Liver (tissue), 5 donors: Measurements from ENCODE around the gene RHOU. TPM values are rescaled to one million over a fixed set of nuclear protein-coding genes. Genes with fewer than 3 reads are reported as not detected.

Source experiments
- NR2F2 ChIP-seq: IDR thresholded peaks from 2 replicates; pipeline ENCODE4 v1.6.1; 2016; ENCODE audit warnings: antibody characterized with exemption
- REST ChIP-seq: IDR thresholded peaks from 2 replicates; pipeline ENCODE4 v1.6.1; 2016; ENCODE audit warnings: antibody characterized with exemption, mild to moderate bottlenecking
- polyA plus RNA-seq, 2 donors: library from polyadenylated mRNA; stranded (reverse) in 1 of 2; unstranded in 1 of 2; fragments of 200-250 nt in 1 of 2; fragments of >200 nt in 1 of 2; fragmentation: Nextera tagmentation in 1 of 2; extraction: Ambion mirVana in 1 of 2; gene quantifications; one replicate each; pipeline versions ENCODE4 v1.2.1 to v1.2.3, GENCODE V29; 2013 to 2015
- total RNA-seq, 2 donors: library from RNA; depleted of rRNA; stranded (reverse); fragments of >200 nt; gene quantifications; one replicate each; pipeline ENCODE4 v1.2.3, GENCODE V29; 2014
- donor health status: healthy.
- donor health status: healthy.
- donor health status: healthy.

The RHOU gene
- total and polyA plus RNA-seq, 4 donors = 6.4 to 12.0 (median 11.6) TPM

GRCh38 chr1:228795596-228795995 is 60.3 kb downstream of the RHOU start (continued):
- TF ChIP-seq REST (no peak), NR2F2 (no peak)

Other genes with a start within 250 kb of the RHOU start
- 10 to 100 TPM; 18.7 to 20.4 TPM for gene RNF187, start 248.1 kb upstream of the RHOU start, total RNA-seq
- gene RNF187, start 248.1 kb upstream of the RHOU start, polyA plus RNA-seq = 10 to 100 TPM; 26.7 to 32.0 TPM